SHP77 treated with DMSO at 0.1 percent for 48 hours (cell line): ENCODE results near the gene MMP2.

Experiments
- DNase-seq: peaks from one replicate; lab custom pipeline; 2025; lab: John Stamatoyannopoulos, UW

MMP2 gene

GRCh38 chr16:55513616-55514015 lies 34.6 kb downstream of the MMP2 start:
- no peak for DNase-seq

- no peak for DNase-seq
These were observed 36.1 kb downstream of the MMP2 start for GRCh38 chr16:55515111-55515510.

- no peak for DNase-seq
These were observed 42.8 kb downstream of the MMP2 start for GRCh38 chr16:55521792-55522191.

- no peak for DNase-seq
These were observed 47.4 kb downstream of the MMP2 start for GRCh38 chr16:55526441-55526840.

GRCh38 chr16:55527885-55528284 lies 48.9 kb downstream of the MMP2 start:
- DNase-seq = no peak

GRCh38 chr16:55529018-55529417 lies 50.0 kb downstream of the MMP2 start:
- DNase-seq = no peak

- DNase-seq = no peak
These were observed 51.4 kb downstream of the MMP2 start for GRCh38 chr16:55530316-55530856.

GRCh38 chr16:55532227-55532626 lies 53.2 kb downstream of the MMP2 start:
- no peak for DNase-seq

- no peak for DNase-seq
These were observed 55.8 kb downstream of the MMP2 start for GRCh38 chr16:55534756-55535155.

- DNase-seq = no peak
These were observed 60.1 kb downstream of the MMP2 start for GRCh38 chr16:55539049-55539448.

- no peak for DNase-seq
These were observed 60.5 kb downstream of the MMP2 start for GRCh38 chr16:55539488-55539887.

GRCh38 chr16:55540221-55540620 lies 61.2 kb downstream of the MMP2 start:
- no peak for DNase-seq

GRCh38 chr16:55542459-55543082 lies 63.6 kb downstream of the MMP2 start:
- DNase-seq = no peak

GRCh38 chr16:55543472-55543871 lies 64.5 kb downstream of the MMP2 start:
- no peak for DNase-seq

- DNase-seq = no peak
These were observed 73.6 kb downstream of the MMP2 start for GRCh38 chr16:55552621-55553020.

GRCh38 chr16:55555436-55555835 lies 76.4 kb downstream of the MMP2 start:
- no peak for DNase-seq
